ENCODE data around the gene SLC24A3. TPM values are rescaled to one million over a fixed set of nuclear protein-coding genes. Genes with fewer than 3 reads are reported as not detected.

Gene SLC24A3
- total and polyA plus RNA-seq, 11 donors: 0.26 to 3.9 (median 0.77) TPM

GRCh38 chr20:19318610-19319009 lies 106.2 kb downstream of the SLC24A3 start:
- no peak for ATAC-seq
- H3K9me3 ChIP-seq: no peaks in the 10 kb centered on the region
- WGBS, 4 donors: 49 to 59% (median 55%) methylated on average over 4 of the region's 4 CpGs
- no peak for DNase-seq
- peaks cover 0 to 9% (median 0%) of the 10 kb centered on the region in 12 donors for H3K4me1 ChIP-seq
- H3K36me3 ChIP-seq: no peaks in the 10 kb centered on the region
- H3K27me3 ChIP-seq: no peaks in the 10 kb centered on the region
- TF ChIP-seq CTCF (IDR thresholded peaks at IDR 0.05) (no peak), POLR2A (IDR thresholded peaks at IDR 0.05) (no peak)
- H3K4me3 ChIP-seq: no peak overlapping the region
- no peak overlapping the region for H3K27ac ChIP-seq
- intact Hi-C loops (cut with DNase I): loop anchor here in 1 of 10 donors (10.0 kb wide), 1 partner anchor 76 kb away; no protein-coding TSS in a partner anchor

- no peak for ATAC-seq
- TF ChIP-seq POLR2A (IDR thresholded peaks at IDR 0.05) (no peak), CTCF (IDR thresholded peaks at IDR 0.05) (no peak)
- no peak for DNase-seq
- Histone ChIP-seq H3K4me1 (peaks cover 0 to 9% (median 0%) of the 10 kb centered on the region in 12 donors), H3K4me3 (no peak overlapping the region), H3K36me3 (no peaks in the 10 kb centered on the region), H3K27me3 (no peaks in the 10 kb centered on the region), H3K9me3 (no peaks in the 10 kb centered on the region), H3K27ac (no peak overlapping the region)
- WGBS, 4 donors: 69 to 80% (median 79%) methylated on average over 8 of the region's 8 CpGs
- intact Hi-C loops (cut with DNase I): loop anchor here in 1 of 10 donors (10.0 kb wide), 1 partner anchor 65 kb away; no protein-coding TSS in a partner anchor
Measured at GRCh38 chr20:19320005-19320404, 107.6 kb downstream of the SLC24A3 start.

GRCh38 chr20:19321176-19321575 lies 108.7 kb downstream of the SLC24A3 start:
- no peaks in the 10 kb centered on the region for H3K36me3 ChIP-seq
- H3K4me1 ChIP-seq: peaks cover 0 to 9% (median 0%) of the 10 kb centered on the region in 12 donors
- no peak overlapping the region for H3K27ac ChIP-seq
- no peaks in the 10 kb centered on the region for H3K9me3 ChIP-seq
- 93 to 94% (median 93%) methylated on average over 5 of the region's 5 CpGs for WGBS, 4 donors
- intact Hi-C loops (cut with DNase I): loop anchor here in 1 of 10 donors (10.0 kb wide), 1 partner anchor 64 kb away; no protein-coding TSS in a partner anchor
- no peaks in the 10 kb centered on the region for H3K27me3 ChIP-seq
- no peak for ATAC-seq
- no peak overlapping the region for H3K4me3 ChIP-seq
- no peak for TF ChIP-seq CTCF (IDR thresholded peaks at IDR 0.05)
- DNase-seq: no peak

- Histone ChIP-seq H3K36me3 (no peaks in the 10 kb centered on the region), H3K4me1 (peaks cover 0 to 5% (median 0%) of the 10 kb centered on the region in 12 donors), H3K27ac (no peak overlapping the region), H3K9me3 (no peaks in the 10 kb centered on the region), H3K4me3 (no peak overlapping the region), H3K27me3 (no peaks in the 10 kb centered on the region)
- ATAC-seq (no peak), DNase-seq (no peak)
- TF ChIP-seq CTCF (IDR thresholded peaks at IDR 0.05) (no peak), POLR2A (IDR thresholded peaks at IDR 0.05) (no peak)
- intact Hi-C loops (cut with DNase I): loop anchor here in 1 of 10 donors (10.0 kb wide), 1 partner anchor 62 kb away; no protein-coding TSS in a partner anchor
- WGBS, 4 donors: 88 to 91% (median 90%) methylated on average over 11 to 12 of the region's 12 CpGs
Measured at GRCh38 chr20:19322061-19322985, 109.9 kb downstream of the SLC24A3 start.

Measured in heart left ventricle (tissue), 16 donors.